SHP77 (cell line): ENCODE measurements around the gene NOS1.

Experiments used
- DNase-seq, 2 experiments: peaks; one replicate each; lab custom pipeline; 2025; lab: John Stamatoyannopoulos, UW

Gene NOS1

DNA sequence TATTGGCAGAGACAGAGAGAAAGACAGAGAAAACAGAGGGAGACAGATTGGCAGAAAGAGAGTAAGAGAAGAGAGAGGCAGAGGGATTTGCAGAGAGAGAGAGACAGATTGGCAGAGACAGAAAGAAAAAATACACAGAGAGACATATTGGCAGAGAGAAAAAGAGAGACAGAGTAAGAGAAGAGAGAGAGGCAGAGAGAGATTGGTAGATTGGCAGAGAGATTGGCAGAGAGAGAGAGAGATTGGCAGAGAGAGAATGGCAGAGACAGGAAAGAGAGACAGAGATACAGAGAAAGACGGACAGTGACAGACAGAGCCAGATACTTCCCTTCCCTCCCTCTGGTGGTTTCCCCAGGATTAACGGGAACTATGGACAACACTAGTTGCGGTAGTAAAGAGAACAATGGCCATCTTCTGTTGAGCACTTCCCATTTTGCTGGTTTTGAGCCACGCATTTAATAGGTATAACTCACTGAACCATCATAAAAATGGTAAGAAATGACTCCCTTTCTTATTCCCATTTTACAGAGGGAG lies 2.6 kb upstream of the NOS1 start:
- no peak for DNase-seq

DNA sequence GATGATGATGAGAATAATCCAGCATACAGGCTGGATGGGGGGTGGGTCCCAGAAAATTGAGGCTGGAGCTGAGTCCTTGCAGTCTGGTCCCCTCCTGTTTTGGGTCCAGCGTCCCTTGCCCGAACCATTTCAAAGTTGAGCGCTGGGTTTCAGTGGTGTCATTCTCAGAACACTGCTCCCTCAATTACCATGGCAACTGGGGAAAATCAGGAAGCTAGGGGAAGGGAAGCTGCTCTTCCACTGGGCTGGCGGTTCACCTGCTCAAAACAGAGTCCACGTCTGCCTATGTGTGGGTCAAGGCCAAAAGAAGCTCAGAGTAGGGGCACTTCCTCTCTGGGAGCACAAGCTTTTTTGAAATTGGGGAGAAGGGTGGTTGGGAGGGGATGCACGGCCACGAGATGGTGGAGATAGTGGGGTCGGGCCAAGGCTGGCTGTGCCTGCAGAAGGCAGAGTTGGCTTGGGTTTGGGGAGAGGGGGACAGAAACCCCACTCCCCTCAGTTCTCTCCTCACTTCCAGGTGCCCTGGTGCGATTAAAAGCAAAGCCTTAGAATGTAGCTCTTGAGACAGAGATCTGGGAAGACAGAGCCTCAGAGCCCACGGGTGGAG lies 1.7 kb upstream of the NOS1 start:
- no peak for DNase-seq

DNA sequence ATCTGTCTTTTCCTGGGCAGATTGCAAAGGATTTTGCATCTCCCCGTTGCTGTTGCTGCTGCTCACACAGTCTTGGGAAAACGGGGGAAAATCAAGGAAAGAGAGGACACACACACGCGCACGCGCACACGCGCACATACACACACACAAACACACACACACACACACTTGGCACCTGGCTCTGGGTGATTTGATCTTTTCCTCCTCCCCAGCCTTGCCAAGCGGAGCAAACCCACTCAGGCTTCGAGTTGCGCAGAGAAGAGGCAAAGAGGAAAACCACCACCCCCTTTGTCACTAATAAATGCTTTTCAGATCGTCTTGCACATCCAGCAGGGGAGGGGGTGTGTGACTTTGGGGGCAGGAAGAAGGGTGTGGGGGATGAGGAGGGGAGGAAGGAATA lies 965 bp upstream of the NOS1 start:
- DNase-seq, result no peak

DNA sequence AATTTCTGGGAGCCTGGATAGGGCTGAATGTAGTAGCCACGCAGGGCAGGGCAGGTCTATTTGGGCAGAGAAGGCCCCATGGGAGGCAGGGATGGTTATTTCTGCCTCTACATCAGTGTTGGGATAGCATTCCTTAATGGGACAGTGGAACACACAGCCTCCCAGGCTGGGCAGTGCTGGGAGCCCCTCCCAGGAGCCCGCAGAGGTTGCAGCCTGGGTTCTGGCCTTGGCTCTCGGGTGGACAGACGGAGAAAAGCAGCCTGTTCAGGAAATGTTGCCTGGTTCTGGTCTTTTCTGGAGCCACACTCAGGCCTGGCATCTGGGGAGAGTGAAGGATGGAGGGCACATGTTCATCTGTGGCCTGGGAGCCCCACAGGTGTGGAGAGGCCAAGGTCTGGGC lies 479 bp upstream of the NOS1 start:
- no peak for DNase-seq

DNA sequence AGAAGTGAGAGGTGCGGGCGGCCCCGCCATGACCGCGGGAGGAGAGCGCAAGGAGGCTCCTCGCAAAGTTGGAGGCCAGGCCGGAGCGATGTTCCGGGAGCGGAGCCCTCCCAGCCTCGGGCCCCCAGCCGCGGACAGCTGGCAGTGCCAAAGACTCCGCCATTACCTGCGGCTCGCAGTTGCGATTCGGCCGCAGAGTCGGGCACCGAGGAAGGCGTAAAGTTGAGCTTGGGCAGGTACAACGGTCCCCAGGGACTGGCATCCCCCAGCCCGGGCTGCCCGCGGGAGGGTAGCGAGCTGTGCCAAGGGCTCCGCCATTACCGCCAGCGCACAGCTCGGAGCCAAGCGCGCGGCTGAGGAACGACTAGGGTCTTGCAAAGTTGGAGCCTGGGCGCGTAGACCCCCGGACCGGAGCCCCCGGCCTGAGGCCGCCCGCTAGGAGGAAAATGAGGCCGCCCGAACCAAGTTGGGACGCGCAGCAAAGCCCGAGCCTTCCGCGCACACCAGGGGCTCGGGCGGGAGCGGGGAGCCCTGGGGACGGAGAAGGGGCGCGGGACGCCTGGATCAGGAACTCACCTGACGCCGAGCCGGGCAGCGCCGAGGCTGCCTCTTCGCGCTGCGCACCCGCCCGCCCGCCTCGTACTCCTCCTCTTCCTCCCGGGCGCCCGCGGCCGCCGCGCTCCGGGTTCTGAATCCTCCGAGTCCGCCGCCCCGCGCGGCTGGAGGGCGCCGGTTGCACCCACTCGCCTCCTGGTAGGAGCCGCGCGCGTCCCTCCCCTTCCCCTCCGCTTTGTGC lies 677 bp downstream of the NOS1 start:
- DNase-seq, result no peak

DNA sequence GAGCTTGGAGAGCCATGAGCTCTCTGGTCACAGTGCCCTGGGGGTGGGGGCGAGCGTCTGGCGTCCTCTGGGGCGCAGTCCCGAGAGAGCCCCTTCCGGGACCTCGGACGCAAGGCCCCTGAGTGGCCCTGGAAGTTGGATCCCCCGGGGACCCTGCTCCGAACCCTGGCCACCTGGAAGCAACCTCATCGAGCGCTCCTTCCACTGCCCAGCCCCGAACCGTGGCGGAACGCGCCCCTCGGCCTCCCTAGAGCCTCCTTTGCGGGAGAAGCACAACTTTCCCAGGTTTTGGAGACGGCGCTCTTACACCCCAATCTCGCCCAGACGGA lies 1.2 kb downstream of the NOS1 start:
- no peak for DNase-seq

DNA sequence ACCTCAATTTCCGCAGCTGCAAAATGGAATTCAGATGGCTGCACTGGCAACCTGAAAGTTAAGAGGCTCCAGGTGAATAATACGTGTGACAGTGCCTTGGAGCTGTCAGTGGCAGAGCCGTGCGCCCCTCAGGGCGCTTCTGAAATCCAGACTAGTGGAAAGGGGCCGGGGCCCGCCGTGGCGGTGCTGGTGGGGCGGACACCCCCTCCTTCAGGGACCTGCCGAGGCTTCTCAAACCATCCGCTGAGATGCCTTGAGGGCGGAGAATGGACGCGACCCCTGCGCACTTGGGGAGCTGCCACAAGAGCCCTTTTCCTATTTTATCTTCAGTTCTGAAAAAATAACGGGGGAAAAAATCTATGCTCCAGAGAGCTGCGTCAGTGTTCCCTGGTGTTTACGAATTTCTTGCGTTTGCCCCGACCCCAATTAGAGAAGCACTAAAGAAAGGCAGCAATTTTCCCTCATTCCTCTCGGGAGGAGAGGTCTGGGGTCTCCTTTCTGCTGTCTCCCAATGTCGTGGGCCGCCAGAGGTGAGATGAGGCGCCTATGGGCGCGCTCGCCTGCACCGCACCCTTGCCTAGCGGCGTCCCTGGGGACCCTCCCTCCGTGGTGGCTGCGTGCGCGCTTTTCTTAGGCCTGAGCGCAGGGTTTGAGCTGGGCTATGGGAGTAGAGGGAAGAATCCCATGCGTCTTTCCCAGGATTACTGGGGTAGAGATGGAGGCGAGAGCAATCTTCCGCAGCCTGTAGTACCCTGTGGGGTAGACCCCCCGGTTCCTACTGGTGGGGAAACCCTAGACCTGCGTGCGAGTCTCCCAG lies 2.2 kb downstream of the NOS1 start:
- DNase-seq, result no peak

DNA sequence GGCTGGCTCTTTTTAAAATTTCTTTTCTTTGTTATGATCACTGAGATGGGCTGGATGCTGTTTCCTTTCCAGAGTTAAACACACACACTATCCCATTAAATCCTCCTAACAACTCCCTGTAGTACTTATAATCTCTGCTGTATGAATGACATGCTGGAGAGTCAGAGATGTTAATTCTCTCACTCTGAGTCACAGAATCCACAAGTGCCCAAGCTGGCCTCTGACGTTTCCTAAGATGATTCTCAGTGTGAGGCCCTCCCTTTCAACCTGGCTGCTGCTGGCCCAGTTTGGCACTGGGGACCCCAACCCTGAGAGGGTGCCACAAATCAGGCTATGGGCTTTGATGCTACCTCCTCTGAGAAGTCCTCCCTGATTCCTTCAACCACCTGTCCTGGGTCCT lies 5.4 kb downstream of the NOS1 start:
- no peak for DNase-seq

DNA sequence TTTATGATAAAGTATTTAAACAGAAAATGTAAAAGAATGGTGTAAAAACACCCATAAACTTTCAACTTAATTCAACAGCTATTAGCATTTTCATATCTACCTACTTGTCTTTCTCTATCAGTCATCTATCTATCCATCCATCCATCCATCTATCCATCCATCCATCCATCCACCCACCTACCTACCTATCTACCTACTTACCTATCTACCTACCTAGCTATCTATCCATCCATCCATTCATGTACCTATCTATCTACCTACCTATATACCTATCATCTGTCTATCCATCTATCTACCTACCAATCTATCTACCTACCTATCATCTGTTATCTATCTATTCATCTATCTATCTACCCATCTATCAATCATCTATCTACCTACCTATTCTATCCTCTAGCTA lies 8.5 kb downstream of the NOS1 start:
- DNase-seq, result no peak

DNA sequence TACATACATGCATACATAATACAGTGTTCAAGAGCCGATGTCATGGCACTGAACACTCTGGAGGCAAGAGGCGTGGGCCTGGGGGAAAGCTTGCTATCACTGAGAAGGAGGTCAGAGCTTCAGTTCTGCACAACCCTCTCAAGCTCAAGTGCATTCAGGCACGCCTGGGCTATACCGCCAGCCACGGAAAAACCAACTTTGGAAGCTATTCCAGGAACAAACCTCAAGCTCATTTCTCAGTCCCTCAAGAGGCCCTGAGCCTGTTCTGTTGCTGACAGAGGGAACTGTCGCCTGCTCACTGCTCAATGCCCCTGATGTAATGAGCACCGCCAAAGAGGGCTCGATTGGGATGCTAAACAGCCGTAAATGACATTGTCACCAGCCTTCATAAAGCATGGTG lies 9.2 kb downstream of the NOS1 start:
- DNase-seq, result no peak

DNA sequence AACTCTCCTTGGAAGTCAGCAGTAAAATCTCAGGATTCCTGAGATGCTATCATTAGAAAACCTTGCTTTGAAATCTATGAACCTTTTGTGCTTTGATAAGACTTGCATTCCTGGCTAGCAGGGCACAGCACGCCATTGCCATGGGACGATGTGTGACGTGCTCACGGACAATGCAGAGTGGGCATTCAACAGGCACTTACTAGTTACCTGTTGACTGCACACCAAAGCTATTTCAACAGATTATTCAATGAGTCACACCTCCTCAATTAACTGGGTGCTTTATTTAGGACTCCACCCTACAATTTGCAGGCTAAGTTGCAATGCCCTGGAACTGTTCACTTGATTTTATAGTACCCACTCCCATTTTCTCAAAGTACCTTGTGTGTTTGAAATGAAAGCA lies 11.3 kb downstream of the NOS1 start:
- no peak for DNase-seq

DNA sequence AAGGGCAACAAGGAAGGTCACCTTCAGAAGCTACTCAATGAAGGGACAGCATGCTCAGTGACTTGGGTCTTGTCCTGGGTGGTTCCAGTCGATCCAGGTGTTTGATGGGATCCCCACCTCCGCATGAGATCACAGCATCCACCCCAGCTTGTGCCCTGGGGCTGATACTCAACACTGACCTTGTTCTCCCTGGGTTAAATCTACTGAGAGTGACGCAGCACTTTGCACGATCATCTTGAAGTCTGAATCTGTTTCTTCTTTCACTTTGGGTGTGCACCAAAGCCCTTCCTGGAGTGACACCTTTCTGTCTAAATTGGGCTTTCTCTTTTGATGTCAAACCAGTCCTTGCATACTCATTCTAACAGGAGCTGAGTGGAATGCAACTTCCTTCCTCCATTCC lies 13.8 kb downstream of the NOS1 start:
- no peak for DNase-seq

DNA sequence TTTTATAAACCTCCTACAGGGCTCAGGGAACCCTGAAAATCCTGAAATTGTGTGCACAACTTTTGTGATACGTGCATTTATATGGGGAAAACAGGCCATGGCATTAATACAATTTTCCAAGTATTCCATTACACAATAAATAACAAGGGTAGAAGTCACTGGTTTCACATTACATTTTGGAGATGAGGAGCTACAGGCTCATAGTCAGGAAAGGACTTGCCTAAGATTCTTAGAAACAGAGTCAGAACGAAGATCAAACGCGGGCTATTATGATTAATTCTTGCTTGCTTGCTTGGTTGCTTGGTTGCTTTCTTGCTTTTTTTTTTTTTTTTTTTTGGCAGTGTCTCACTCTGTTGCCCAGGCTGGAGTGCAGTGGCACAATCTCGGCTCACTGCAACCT lies 16.7 kb downstream of the NOS1 start:
- DNase-seq, result no peak

DNA sequence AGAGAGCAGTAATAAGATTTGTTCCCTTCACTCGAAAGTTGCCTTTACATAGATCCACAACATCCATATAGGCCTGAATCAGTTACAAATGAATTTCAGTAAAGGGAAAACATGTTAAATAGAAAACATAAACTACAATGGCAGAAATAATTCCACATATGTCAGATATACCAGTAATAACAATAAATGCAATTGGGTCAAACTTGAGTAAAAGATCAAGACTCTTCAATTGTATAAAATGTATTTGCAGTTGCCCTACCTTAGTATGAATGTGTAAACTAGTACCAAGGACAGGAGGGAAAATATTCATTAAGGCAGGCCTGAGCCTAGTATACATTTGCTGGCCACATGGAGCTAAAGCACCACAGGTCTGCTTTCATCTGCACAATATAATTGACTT lies 17.6 kb downstream of the NOS1 start:
- no peak for DNase-seq

DNA sequence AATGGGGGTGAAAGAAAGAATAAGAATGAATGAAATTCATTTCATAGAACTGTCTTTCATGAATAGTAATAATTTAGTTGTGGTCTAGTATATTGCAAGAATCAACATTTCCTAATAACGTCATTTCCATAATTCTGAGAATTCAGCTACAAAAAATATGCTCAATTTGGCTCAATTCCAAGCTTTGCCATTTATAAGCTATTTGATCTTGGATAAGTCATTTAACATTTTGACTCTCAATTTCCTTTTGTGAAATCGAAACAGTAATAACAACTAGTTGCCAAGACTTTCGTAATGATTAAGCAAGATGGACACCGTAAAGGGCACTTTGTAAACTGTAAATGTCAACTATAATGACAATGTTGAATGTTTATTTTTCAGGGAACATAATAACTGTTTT lies 18.1 kb downstream of the NOS1 start:
- DNase-seq, result no peak

DNA sequence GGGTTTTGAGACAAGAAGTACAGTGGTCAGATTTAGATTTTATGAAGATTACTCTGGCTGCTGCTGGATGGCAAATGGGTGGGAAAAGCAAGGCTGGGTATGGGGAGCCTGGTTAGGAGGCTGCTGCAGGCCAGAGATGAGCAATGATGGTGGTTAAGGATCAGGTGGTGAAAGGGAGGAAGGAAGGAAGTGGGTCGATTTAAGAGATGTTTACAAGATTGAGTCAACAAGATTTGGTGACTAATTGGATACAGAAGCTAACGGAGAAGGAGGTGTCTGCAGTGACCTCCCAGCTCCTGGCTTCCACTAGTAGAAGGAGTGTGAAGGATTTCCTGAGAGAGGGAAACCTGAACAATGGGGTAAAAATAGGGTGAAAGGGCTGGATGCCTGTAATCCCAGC lies 18.7 kb downstream of the NOS1 start:
- DNase-seq, result no peak

DNA sequence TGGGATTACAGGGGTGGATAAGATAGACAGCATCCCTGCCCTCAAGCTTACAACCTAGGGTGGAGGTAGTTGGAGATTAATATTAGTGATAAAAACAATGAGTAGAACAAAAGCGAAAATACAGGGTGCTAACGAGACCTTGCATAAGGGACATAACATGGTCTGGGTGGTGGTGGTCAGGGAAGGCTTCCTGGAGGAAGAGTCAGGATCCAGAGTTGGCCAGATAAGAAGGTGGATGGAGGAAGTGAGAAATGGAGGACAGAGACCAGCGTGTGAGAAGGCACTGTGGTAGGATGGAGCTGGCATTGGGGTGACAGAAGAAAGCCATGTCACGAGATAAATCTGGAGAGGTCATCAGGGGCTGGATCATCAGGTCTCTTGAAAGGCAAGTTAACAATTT lies 19.2 kb downstream of the NOS1 start:
- DNase-seq, result no peak

DNA sequence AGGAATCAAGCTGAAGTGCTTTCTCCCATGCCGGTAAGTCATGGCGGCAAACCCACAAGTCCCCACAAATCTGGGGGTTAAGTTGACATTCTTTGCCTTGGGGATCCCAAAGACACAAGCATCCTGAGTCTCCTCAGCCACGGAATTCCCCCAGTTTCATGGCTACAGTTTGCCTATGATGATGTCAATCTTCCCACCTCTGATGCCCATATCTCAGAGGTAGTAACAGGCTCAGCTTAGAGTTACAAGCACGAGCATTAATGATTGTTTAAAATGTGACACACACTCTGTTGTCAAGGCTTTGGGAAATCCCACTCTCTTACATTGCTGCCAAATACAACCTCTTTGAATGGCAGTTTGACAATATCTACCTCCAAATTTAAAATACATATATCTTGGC lies 22.3 kb downstream of the NOS1 start:
- no peak for DNase-seq

DNA sequence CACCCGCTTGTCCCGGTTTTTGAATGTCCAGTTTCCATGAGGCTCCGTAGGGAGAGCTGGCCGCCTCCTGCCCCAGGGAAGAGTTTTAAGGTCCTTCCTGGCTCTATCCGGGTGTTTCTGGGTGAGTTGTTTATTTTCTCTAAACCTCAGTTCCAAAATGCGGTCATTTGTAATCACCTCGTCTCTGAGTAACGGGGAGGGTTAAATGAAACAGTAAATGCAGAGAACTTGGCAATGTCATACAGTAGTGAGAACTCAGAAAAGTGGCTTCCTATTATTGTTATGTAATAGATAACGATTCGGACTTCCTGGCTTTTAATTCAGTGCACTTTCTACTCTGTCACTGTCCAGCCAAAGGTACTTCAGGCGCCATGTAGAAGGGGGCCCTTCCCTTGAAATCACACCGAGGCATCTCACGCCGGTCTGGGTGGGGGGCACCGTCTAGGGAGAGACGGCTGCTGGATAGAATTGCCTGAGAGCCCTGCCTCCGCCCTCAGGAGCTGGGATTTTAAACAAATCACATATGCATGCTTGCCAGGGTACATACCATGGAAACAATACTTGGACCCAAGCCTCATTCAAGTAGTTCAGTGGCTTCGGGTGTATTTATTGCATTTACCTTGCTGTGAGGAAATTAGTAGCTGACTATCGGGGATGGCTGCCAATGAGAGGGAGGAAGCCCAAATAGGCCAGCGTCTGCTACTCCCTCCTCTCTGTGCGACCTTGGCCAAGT lies 26.4 kb downstream of the NOS1 start:
- no peak for DNase-seq

DNA sequence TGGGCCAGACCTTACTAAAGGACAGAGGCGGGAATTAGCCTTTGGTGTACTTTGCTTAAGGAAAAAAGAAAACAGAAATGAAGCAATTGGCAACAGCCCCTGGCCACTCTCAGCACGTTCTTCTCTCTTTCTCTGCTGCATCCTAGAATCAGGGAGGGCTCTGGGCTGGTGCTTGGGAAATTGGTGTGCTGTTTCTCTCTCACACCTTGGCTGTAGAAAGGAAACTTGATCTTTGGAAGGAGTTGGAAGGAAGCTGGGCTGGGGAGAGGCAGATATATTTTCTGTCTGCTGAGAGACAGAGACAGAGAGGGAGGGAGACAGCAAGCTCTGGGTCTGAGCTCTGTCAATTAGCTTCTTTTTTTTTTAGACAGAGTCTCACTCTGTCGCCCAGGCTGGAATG lies 27.4 kb downstream of the NOS1 start:
- DNase-seq, result no peak

DNA sequence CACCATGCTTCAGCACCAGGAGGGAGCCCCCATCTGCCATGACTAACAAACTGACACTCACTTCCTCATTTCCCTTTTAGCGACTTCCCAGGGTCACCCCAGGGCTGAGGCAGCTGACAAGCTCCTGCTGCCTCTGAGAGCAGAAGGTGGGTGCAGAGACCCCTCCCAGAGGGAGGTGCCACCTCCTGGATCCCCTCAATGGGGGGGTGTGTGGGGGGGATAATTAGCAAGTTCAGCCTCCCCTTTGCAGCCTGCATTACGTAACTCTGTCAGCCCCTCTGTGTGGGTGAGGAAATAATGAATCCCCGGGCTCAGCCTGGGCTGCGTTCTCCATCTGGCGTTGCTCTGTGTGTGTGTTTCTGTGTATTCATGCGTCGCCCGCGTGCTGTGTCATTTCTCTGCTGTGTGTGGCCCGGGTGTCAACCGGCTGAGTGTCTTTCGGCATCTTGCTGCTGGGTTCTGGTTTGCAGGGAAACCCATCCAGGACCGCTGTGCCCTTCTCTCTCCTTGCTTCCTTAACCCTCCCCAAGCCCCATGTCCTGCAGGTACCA lies 28.0 kb downstream of the NOS1 start:
- peak in 1 of 2 experiments; percentile 15 for DNase-seq

DNA sequence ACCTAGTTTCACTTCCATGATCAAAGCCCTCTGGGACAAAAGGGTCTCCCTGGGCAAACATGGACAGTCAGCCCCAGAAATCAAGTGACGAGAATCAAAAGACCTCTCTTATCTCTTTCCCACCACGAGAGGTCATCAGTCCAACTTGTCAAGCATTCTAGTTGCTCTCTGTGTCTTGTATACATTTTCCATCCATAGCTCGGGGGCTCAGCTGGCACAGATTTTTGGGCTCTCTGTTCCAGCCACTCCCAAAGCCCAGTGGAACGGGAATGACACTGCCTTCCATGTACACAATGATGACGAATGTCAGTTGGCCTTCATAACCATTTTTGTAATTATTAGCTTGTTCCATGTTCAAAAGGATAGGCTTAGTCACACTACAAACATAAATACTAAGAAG lies 29.7 kb downstream of the NOS1 start:
- DNase-seq, result peak; percentile 15 to 56
